Measurements from ENCODE around the gene KMT5C.

KMT5C gene

GRCh38 chr19:55384131-55384919 lies 44.6 kb downstream of the KMT5C start, which contains the start of gene TMEM238:
Gene TMEM238 (minus strand): TSS chr19:55384292. CDS start chr19:55384259, 33 bp downstream.
- Histone ChIP-seq H3K9me3 (ENCODE audit: control insufficient read depth, insufficient read depth, low read depth, low read length) (no peaks in the 10 kb centered on the region), H3K36me3 (ENCODE audit: control insufficient read depth in 2 of 2, insufficient read depth in 1 of 2, low read length in 2 of 2) (peaks cover 8 to 31% of the 10 kb centered on the region in 2 experiments; a peak in 2 of 3 replicates), H3K4me3 (ENCODE audit: low read depth, low read length) (peak within 1 kb of the TSS; percentile 66), H3K4me1 (ENCODE audit: control insufficient read depth, insufficient read depth, low read length) (peaks cover 18% of the 10 kb centered on the region), H3K27ac (ENCODE audit: extremely low read depth, low read depth, low read length) (peak within 1 kb of the TSS; percentile 84)
- CTCF ChIA-PET, result interaction anchor here (0.6 to 3.2 kb wide), 9 partner anchors 56 to 323 kb away, joined by 3 to 23 read pairs (median 3); no protein-coding TSS in a partner anchor
- TF ChIP-seq ZNF747 (tag by site-specific recombination; IDR thresholded peaks at IDR 0.05), result no peak
- TF ChIP-seq ZNF214 (tag by site-specific recombination; IDR thresholded peaks at IDR 0.05; ENCODE audit: borderline replicate concordance), result no peak
- TF ChIP-seq ATF2 (tag by site-specific recombination; IDR thresholded peaks at IDR 0.05; ENCODE audit: low read depth), result no peak
- no peak for TF ChIP-seq ZFP3 (tag by site-specific recombination; IDR thresholded peaks at IDR 0.05; ENCODE audit: low read depth)
- no peak for TF ChIP-seq ZNF510 (tag by site-specific recombination; IDR thresholded peaks at IDR 0.05; ENCODE audit: insufficient replicate concordance)
- TF ChIP-seq ZNF701 (tag by site-specific recombination; IDR thresholded peaks at IDR 0.05), result no peak
- no peak for TF ChIP-seq ZNF112 (tag by site-specific recombination; IDR thresholded peaks at IDR 0.05)
- no peak for TF ChIP-seq ZNF362 (tag by site-specific recombination; IDR thresholded peaks at IDR 0.05)
- TF ChIP-seq ZNF394 (tag by site-specific recombination; IDR thresholded peaks at IDR 0.05; ENCODE audit: borderline replicate concordance), result no peak
- no peak for TF ChIP-seq ZNF2 (tag by site-specific recombination; IDR thresholded peaks at IDR 0.05)
- no peak for TF ChIP-seq ZNF302 (tag by site-specific recombination; IDR thresholded peaks at IDR 0.05; ENCODE audit: low read depth)
- no peak for TF ChIP-seq KLF1 (tag by site-specific recombination; IDR thresholded peaks at IDR 0.05)
- no peak for TF ChIP-seq ZSCAN18 (tag by site-specific recombination; IDR thresholded peaks at IDR 0.05)
- TF ChIP-seq EGR2 (tag by site-specific recombination; IDR thresholded peaks at IDR 0.05; ENCODE audit: low read depth), result no peak
- POLR2A ChIA-PET, result interaction anchor here (0.6 to 7.3 kb wide), 12 partner anchors 12 to 304 kb away, joined by 3 to 62 read pairs (median 4); partner anchors contain the start of genes FIZ1, ISOC2, KMT5C and UBE2S

GRCh38 chr19:55384920-55385723 lies 45.4 kb downstream of the KMT5C start:
- POLR2A ChIA-PET, result interaction anchor here (0.6 to 7.3 kb wide), 10 partner anchors 15 to 305 kb away, joined by 3 to 78 read pairs (median 4); partner anchors contain the start of genes FIZ1, ISOC2, KMT5C and UBE2S
- H3K4me1 ChIP-seq (ENCODE audit: control insufficient read depth, insufficient read depth, low read length), result peaks cover 24% of the 10 kb centered on the region
- peak overlapping the region; percentile 84 for H3K27ac ChIP-seq (ENCODE audit: extremely low read depth, low read depth, low read length)
- peak overlapping the region; percentile 66 for H3K4me3 ChIP-seq (ENCODE audit: low read depth, low read length)
- peaks cover 8 to 39% of the 10 kb centered on the region in 2 experiments for H3K36me3 ChIP-seq (ENCODE audit: control insufficient read depth in 2 of 2, insufficient read depth in 1 of 2, low read length in 2 of 2)
- no peaks in the 10 kb centered on the region for H3K9me3 ChIP-seq (ENCODE audit: control insufficient read depth, insufficient read depth, low read depth, low read length)
- CTCF ChIA-PET, result interaction anchor here (0.5 to 3.2 kb wide), 7 partner anchors 80 to 372 kb away, joined by 3 to 23 read pairs (median 3); no protein-coding TSS in a partner anchor
- TF ChIP-seq ZNF138 (tag by site-specific recombination; IDR thresholded peaks at IDR 0.05; ENCODE audit: borderline replicate concordance), result no peak
- TF ChIP-seq ZNF140 (tag by site-specific recombination; IDR thresholded peaks at IDR 0.05), result no peak
- TF ChIP-seq ZNF560 (tag by site-specific recombination; IDR thresholded peaks at IDR 0.05; ENCODE audit: borderline replicate concordance), result no peak
- TF ChIP-seq ATF2 (tag by site-specific recombination; IDR thresholded peaks at IDR 0.05; ENCODE audit: low read depth), result no peak
- TF ChIP-seq ZSCAN16 (tag by site-specific recombination; IDR thresholded peaks at IDR 0.05), result no peak
- no peak for TF ChIP-seq ZSCAN18 (tag by site-specific recombination; IDR thresholded peaks at IDR 0.05)
- TF ChIP-seq GLIS1 (tag by site-specific recombination; IDR thresholded peaks at IDR 0.05), result peak; percentile 98
- no peak for TF ChIP-seq ZNF324 (tag by site-specific recombination; IDR thresholded peaks at IDR 0.05)
- no peak for TF ChIP-seq ZNF544 (tag by site-specific recombination; IDR thresholded peaks at IDR 0.05)
